ENCODE measurements around the gene SPATA46. TPM values are rescaled to one million over a fixed set of nuclear protein-coding genes. Genes with fewer than 3 reads are reported as not detected.
A peak's percentile ranks its signal among the peaks of the same experiment; 100 is the strongest.

Gene SPATA46
- total RNA-seq, 1 donor from 2014 or later, result not detected

DNA sequence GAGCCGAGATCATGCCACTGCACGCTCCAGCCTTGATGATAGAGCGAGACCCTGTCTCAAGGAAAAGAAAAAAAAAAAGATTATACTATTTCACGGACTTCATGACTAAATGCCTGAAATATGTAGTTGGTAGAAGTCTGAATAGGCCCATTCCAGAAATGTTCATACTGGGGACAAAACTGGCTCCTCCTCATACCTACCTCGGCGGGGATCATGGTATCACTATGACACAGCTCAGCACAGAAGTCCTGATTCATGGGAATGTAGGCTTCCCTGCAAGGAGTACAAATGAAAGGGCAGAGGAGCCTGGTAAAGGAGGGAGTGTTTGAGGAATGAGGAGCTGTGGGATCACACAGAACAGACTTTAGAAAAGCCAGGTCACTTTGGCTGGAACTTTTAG, 5.0 kb downstream of the SPATA46 start:
- Mint-ChIP-seq H3K27ac (ENCODE audit: unreplicated experiment) (peak overlapping the region; percentile 91), H3K4me3 (ENCODE audit: unreplicated experiment) (no peak overlapping the region), H3K9me3 (ENCODE audit: low read depth) (no peaks in the 10 kb centered on the region), H3K36me3 (ENCODE audit: low read depth) (peaks cover 7% of the 10 kb centered on the region), H3K4me1 (ENCODE audit: low read depth) (peaks cover 19% of the 10 kb centered on the region), H3K27me3 (ENCODE audit: low read depth) (no peaks in the 10 kb centered on the region)
- no peak for DNase-seq (ENCODE audit: low spot score)
- TF ChIP-seq, protein P1, sequence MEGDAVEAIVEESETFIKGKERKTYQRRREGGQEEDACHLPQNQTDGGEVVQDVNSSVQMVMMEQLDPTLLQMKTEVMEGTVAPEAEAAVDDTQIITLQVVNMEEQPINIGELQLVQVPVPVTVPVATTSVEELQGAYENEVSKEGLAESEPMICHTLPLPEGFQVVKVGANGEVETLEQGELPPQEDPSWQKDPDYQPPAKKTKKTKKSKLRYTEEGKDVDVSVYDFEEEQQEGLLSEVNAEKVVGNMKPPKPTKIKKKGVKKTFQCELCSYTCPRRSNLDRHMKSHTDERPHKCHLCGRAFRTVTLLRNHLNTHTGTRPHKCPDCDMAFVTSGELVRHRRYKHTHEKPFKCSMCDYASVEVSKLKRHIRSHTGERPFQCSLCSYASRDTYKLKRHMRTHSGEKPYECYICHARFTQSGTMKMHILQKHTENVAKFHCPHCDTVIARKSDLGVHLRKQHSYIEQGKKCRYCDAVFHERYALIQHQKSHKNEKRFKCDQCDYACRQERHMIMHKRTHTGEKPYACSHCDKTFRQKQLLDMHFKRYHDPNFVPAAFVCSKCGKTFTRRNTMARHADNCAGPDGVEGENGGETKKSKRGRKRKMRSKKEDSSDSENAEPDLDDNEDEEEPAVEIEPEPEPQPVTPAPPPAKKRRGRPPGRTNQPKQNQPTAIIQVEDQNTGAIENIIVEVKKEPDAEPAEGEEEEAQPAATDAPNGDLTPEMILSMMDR (IDR thresholded peaks at IDR 0.05), result no peak

DNA sequence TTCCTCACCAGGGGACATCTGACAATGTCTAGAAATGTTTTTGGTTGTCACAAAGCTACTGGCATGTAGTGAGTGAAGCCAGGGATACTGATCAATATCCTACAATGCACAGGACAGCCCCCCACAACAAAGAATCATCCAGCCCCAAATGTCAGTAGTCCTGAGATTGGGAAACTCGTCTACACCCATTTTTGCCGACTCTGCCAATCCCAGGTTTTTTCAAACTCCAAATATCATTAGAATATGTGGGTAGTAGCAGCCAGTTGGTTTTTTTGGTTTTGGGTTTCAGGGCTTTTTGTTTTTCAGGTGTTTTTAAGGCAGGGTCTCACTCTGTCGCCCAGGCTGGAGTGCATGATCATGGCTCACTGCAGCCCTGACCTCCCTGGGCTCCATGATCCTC, 5.9 kb downstream of the SPATA46 start:
- Mint-ChIP-seq H3K36me3 (ENCODE audit: low read depth) (peaks cover 4% of the 10 kb centered on the region), H3K4me3 (ENCODE audit: unreplicated experiment) (no peak overlapping the region), H3K27me3 (ENCODE audit: low read depth) (no peaks in the 10 kb centered on the region), H3K4me1 (ENCODE audit: low read depth) (peaks cover 19% of the 10 kb centered on the region), H3K27ac (ENCODE audit: unreplicated experiment) (no peak overlapping the region), H3K9me3 (ENCODE audit: low read depth) (no peaks in the 10 kb centered on the region)
- TF ChIP-seq, protein P1 (IDR thresholded peaks at IDR 0.05), result no peak
- no peak for DNase-seq (ENCODE audit: low spot score)

DNA sequence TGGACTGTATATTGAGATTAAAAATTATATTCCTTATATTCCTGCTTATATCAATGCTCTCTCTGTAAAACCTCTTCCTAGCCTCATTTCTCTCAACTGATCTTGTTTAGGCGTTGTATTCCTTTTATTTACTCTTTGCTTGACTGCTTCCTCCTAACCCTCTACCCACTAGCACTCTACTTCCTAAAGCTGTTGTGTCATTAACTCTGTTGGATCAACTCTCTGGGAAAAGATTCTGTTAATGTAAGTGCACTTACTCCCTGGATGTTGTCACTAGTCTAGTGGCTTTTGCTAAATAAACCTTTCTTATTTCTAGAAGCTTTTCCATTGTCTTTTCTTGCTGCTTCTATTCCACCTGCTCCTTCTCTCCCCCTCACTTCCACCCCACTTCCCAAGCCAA, 6.5 kb downstream of the SPATA46 start:
- Mint-ChIP-seq H3K9me3 (ENCODE audit: low read depth) (no peaks in the 10 kb centered on the region), H3K27me3 (ENCODE audit: low read depth) (no peaks in the 10 kb centered on the region), H3K27ac (ENCODE audit: unreplicated experiment) (no peak overlapping the region), H3K36me3 (ENCODE audit: low read depth) (peaks cover 4% of the 10 kb centered on the region), H3K4me3 (ENCODE audit: unreplicated experiment) (no peak overlapping the region), H3K4me1 (ENCODE audit: low read depth) (peaks cover 19% of the 10 kb centered on the region)
- TF ChIP-seq, protein P1 (IDR thresholded peaks at IDR 0.05), result no peak
- no peak for DNase-seq (ENCODE audit: low spot score)

DNA sequence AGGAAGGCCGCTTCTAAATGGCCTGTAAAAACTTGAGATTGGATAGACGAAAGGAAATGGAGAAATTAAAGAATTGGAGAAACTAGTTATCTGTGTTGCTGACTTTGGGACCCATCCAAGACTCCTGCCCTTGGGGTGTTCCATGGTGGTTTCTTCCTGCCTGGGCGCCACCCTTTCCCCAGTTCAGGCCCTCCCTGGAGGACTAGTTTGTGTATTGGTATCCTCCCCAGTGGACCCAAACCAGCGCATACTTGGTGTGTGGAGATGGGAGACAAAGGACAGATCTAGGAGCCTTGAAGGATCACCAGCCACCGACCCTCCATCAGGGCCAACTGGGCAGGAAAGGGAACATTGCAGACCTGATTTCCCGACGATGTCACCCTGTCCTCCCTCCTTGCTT, 7.1 kb downstream of the SPATA46 start:
- no peak overlapping the region for H3K27ac Mint-ChIP-seq (ENCODE audit: unreplicated experiment)
- H3K36me3 Mint-ChIP-seq (ENCODE audit: low read depth), result peaks cover 4% of the 10 kb centered on the region
- no peak for DNase-seq (ENCODE audit: low spot score)
- no peaks in the 10 kb centered on the region for H3K9me3 Mint-ChIP-seq (ENCODE audit: low read depth)
- H3K4me1 Mint-ChIP-seq (ENCODE audit: low read depth), result peaks cover 19% of the 10 kb centered on the region
- TF ChIP-seq, protein P1 (IDR thresholded peaks at IDR 0.05), result no peak
- no peak overlapping the region for H3K4me3 Mint-ChIP-seq (ENCODE audit: unreplicated experiment)
- no peaks in the 10 kb centered on the region for H3K27me3 Mint-ChIP-seq (ENCODE audit: low read depth)

DNA sequence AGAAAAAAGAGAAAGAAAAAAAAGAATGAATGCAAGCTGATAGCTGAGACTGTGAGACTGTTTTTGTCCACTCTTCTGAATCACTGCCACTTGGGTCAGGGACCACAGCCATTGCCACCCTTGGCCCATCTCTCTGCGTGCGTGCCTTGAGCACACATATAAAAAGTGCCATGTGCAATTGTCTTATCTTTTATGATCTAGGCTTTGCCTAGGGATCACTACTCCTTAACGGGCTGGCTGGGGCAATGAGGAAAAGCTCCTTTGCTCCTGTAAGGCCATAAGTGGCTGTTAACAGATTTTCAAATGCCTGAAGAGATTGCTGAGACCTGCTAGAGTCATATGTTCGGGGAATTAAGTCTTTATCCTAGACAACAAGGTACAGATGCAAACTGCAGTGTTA, 8.2 kb downstream of the SPATA46 start:
- no peak overlapping the region for H3K4me3 Mint-ChIP-seq (ENCODE audit: unreplicated experiment)
- no peaks in the 10 kb centered on the region for H3K27me3 Mint-ChIP-seq (ENCODE audit: low read depth)
- H3K4me1 Mint-ChIP-seq (ENCODE audit: low read depth), result peaks cover 15% of the 10 kb centered on the region
- TF ChIP-seq, protein P1 (IDR thresholded peaks at IDR 0.05), result no peak
- H3K27ac Mint-ChIP-seq (ENCODE audit: unreplicated experiment), result no peak overlapping the region
- DNase-seq (ENCODE audit: low spot score), result no peak
- peaks cover 4% of the 10 kb centered on the region for H3K36me3 Mint-ChIP-seq (ENCODE audit: low read depth)
- H3K9me3 Mint-ChIP-seq (ENCODE audit: low read depth), result no peaks in the 10 kb centered on the region

Data from chondrocyte (in vitro differentiated cells).